ENCODE results near the gene CANX.
A peak's percentile ranks its signal among the peaks of the same experiment; 100 is the strongest.
"Not testable (repeated sequence)": the region's sequence is repeated elsewhere in the genome, so short reads cannot be mapped to it uniquely, and the experiment has no call there.

The CANX gene

DNA sequence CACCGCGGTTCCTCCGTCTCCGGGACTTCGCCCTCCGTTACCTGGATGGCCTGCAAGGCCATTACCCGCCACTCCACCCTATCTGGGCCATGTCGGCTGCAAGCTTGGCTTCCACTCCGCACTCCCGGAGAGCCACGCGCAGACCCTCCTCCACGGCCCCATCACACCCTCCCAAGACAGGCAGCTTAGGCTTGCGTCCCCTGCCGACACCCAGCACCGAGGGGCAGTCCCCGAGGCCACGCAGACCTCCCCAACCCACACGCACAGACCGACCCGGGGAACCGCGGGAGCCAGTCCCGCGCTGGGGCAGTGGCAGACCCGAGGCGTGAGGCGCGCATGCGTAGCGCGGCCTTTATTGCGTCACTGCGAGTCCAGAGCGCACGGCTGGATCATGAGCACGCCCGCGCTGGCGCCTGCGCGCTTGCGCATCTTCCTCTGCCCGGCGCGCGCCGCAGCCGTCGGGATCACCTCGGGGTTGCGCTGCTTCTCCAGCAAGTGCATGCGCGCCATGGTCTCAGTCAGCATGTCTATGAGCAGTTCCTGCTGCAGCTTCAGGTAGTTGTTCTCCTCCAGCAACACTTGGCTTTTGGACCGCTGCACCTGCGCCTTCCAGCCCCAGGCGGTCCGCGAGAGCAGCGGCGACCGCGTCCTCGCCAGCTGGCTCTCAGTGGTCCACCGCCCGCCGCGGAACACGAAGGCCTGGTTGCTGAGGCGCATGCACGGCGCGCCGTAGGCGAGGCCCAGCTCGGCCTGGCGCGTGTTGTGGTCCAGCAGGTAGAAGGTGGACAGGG lies 20.3 kb upstream of the CANX start:
- CTCF ChIA-PET, result interaction anchor here (0.6 to 3.9 kb wide), 7 partner anchors 10 to 119 kb away, joined by 3 to 17 read pairs (median 4); partner anchors contain the start of gene HNRNPH1
- TF ChIP-seq, protein P1, sequence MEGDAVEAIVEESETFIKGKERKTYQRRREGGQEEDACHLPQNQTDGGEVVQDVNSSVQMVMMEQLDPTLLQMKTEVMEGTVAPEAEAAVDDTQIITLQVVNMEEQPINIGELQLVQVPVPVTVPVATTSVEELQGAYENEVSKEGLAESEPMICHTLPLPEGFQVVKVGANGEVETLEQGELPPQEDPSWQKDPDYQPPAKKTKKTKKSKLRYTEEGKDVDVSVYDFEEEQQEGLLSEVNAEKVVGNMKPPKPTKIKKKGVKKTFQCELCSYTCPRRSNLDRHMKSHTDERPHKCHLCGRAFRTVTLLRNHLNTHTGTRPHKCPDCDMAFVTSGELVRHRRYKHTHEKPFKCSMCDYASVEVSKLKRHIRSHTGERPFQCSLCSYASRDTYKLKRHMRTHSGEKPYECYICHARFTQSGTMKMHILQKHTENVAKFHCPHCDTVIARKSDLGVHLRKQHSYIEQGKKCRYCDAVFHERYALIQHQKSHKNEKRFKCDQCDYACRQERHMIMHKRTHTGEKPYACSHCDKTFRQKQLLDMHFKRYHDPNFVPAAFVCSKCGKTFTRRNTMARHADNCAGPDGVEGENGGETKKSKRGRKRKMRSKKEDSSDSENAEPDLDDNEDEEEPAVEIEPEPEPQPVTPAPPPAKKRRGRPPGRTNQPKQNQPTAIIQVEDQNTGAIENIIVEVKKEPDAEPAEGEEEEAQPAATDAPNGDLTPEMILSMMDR (IDR thresholded peaks at IDR 0.05; ENCODE audit: insufficient read depth, low read length, missing control alignments), result no peak
- POLR2A ChIA-PET, result interaction anchor here (0.7 to 1.5 kb wide), 4 partner anchors 13 to 282 kb away, joined by 3 to 4 read pairs (median 3); partner anchors contain the start of gene MAML1
- DNase-seq (ENCODE audit: low read depth, low spot score), result peak; percentile 49
- H3K4me3 ChIP-seq (ENCODE audit: low read depth, low read length), result peak overlapping the region; percentile 97

DNA sequence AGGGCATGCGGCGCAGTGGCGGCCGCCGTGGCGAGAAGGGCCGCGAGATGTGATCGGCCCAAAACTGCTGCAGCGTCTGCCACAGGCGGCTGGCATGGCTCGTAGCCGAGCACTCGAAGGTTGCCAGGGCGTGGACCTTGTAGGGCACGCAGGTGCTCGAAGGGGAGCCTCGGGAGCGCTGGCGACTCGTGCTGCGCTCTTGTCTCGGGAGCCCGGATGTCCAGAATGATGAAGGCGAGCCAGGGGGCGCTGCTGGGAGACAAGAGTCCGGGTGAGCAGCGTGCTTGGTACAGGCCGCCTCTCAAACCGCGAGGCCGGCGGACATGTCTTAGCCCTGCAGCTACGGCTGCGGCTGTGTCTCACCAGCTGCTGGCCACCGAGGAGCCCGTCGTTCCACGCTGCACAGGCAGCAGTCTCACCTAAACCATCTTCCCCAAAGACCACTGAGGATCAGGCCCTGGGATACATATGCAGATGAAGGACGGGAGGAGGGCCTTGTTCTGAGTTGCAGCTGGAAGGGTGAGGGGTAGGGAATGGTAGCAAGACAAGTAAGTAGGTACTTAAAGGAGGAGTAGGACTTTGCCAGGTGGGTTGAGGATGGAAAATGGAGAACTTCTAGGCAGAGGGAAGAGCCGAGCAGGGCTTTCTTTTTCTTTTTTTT lies 19.6 kb upstream of the CANX start:
- ChIA-PET CTCF (interaction anchor here (0.9 to 3.9 kb wide), 7 partner anchors 10 to 84 kb away, joined by 3 to 17 read pairs (median 3); partner anchors contain the start of gene HNRNPH1), POLR2A (no interaction called here)
- no peak for DNase-seq (ENCODE audit: low read depth, low spot score)
- H3K4me3 ChIP-seq (ENCODE audit: low read depth, low read length), result peak overlapping the region; percentile 97
- TF ChIP-seq, protein P1 (IDR thresholded peaks at IDR 0.05; ENCODE audit: insufficient read depth, low read length, missing control alignments), result peak; percentile 54

DNA sequence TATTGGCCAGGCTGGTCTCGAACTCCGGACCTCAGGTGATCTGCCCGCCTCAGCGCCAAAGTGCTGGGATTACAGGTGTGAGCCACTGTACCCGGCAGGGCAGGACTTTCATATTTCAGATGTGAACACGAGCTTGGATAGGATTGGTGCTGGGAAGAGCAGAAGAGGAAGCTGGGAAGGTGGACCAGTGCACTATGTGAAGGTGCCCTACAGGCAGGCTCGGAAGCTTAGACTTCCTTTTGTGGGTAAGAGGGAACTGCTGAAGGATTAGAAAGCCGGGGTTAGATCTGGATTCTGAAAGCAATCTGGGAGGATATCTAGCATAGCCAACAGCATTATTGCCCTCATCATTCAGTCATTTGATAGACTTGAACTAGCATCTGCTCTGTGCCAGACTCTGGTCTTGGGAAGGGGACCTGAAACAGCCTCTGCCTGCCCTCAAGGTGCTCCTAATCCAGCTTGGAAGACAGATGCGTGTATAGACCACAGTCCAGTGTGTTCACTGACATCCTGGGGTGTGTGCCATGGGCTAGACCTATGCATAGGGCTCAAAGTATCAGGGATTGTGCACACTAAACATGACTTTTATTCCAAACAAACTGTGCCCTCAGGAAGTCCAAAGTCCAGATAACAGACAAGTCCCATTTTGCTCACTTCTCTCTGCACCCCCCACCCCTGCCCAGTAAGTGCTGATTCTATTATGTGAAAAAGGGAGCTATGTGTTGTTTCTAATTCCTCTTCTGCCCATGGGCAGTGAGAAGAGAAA lies 18.6 kb upstream of the CANX start:
- no peak overlapping the region for H3K4me3 ChIP-seq (ENCODE audit: low read depth, low read length)
- TF ChIP-seq, protein P1 (IDR thresholded peaks at IDR 0.05; ENCODE audit: insufficient read depth, low read length, missing control alignments), result no peak
- ChIA-PET CTCF (interaction anchor here (0.8 to 3.9 kb wide), 9 partner anchors 10 to 117 kb away, joined by 3 to 16 read pairs (median 3); partner anchors contain the start of gene HNRNPH1), POLR2A (no interaction called here)
- no peak for DNase-seq (ENCODE audit: low read depth, low spot score)

DNA sequence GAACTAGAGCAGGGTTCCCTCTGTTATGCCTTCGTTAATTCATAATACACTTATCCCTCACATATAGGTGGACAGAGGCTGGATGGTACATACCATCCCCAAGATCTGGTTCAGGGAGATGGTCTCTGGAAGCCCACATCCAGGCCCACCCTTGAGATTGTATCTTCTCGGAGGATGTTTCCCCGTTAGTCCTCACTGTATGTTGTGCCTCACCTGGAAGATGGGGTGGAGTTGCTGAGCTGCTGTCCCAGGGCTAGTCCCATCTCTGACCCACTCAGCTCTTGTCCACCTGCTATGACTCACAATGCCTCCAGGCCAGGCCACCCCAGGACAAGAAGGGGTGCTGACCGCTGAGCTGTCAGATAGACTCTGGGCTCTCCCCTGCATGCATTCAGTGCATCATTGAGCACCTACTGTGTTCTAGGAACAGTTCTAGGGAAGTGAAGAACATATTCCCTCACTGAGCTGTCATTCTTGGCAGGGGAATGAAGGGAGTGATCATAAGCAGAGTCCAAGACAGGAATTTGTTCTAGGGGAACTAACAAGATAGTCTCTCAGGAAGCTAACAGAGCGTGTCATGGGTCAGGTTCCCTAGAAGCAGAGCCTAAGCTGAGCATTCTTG lies 17.9 kb upstream of the CANX start, which contains the start of gene CBY3:
Gene CBY3 (minus strand): TSS at position 255 of the 622 bp plus-strand sequence. CDS start 116 bp downstream, at position 139.
- POLR2A ChIA-PET, result interaction anchor here (0.5 to 0.9 kb wide), 2 partner anchors 57 to 93 kb away, joined by 3 to 4 read pairs; partner anchors contain the start of gene HNRNPH1
- TF ChIP-seq, protein P1 (IDR thresholded peaks at IDR 0.05; ENCODE audit: insufficient read depth, low read length, missing control alignments), result no peak
- DNase-seq (ENCODE audit: low read depth, low spot score), result no peak
- CTCF ChIA-PET, result interaction anchor here (0.8 to 3.9 kb wide), 6 partner anchors 10 to 117 kb away, joined by 3 to 16 read pairs (median 4); partner anchors contain the start of gene HNRNPH1
- no peak within 1 kb of the TSS for H3K4me3 ChIP-seq (ENCODE audit: low read depth, low read length)

DNA sequence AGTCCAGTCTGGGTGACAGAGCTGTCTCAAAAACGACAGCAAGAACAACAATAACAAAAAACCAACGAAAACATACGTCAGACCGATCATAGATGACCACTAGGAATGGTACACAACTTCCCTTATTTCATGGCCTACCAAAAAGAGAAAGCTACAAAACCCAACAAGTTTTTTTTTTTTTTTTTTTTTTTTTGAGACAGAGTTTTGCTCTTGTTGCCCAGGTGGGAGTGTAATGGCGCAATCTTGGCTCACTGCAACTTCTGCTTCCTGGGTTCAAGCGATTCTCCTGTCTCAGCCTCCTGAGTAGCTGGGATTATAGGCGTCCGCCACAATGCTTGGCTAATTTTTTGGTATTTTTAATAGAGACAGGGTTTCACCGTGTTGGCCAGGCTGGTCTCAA lies 9.6 kb upstream of the CANX start:
- CTCF ChIA-PET, result interaction anchor here (1.3 to 3.7 kb wide), 2 partner anchors 9 to 74 kb away, joined by 3 to 16 read pairs; partner anchors contain the start of gene CBY3
- H3K4me3 ChIP-seq (ENCODE audit: low read depth, low read length); DNase-seq (ENCODE audit: low read depth, low spot score); POLR2A ChIA-PET: not testable (repeated sequence)

DNA sequence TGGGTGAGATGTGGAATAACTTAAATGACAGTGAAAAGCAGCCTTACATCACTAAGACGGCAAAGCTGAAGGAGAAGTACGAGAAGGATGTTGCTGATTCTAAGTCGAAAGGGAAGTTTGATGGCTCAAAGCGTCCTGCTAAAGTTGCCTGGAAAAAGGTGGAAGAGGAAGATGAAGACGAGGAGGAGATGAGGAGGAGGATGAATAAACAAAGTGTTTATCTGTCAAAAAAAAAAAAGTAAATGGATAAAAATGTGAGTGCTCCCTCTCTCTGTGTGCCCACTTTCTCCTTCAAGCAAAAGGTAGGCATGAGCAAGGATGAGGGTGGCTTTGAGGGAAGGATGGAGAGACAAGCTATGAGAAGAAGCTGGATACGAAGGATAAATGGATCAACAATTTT lies 4.2 kb upstream of the CANX start:
- CTCF ChIA-PET, result interaction anchor here (0.9 kb wide), 1 partner anchor 11 kb away, joined by 3 read pairs; no protein-coding TSS in a partner anchor
- no peak for DNase-seq (ENCODE audit: low read depth, low spot score)
- H3K4me3 ChIP-seq (ENCODE audit: low read depth, low read length), result no peak overlapping the region
- POLR2A ChIA-PET, result interaction anchor here (0.6 kb wide), 1 partner anchor 75 kb away, joined by 3 read pairs; no protein-coding TSS in a partner anchor
- TF ChIP-seq, protein P1 (IDR thresholded peaks at IDR 0.05; ENCODE audit: insufficient read depth, low read length, missing control alignments), result no peak

Measured in AG04449 (cell line).